Stimulated activated CD8-positive, alpha-beta memory T cell treated with anti-CD3 and anti-CD28 coated beads, Interleukin-12 subunit alpha, Interleukin-12 subunit beta, amount 100 ng/mL, for 1 hour (primary cell): ENCODE data around the gene LRRFIP1.

Source experiments
- DNase-seq: peaks from one replicate; pipeline ENCODE4 v3.0.0-alpha.2; 2020; ENCODE audit warnings: low read depth

The LRRFIP1 gene

DNA sequence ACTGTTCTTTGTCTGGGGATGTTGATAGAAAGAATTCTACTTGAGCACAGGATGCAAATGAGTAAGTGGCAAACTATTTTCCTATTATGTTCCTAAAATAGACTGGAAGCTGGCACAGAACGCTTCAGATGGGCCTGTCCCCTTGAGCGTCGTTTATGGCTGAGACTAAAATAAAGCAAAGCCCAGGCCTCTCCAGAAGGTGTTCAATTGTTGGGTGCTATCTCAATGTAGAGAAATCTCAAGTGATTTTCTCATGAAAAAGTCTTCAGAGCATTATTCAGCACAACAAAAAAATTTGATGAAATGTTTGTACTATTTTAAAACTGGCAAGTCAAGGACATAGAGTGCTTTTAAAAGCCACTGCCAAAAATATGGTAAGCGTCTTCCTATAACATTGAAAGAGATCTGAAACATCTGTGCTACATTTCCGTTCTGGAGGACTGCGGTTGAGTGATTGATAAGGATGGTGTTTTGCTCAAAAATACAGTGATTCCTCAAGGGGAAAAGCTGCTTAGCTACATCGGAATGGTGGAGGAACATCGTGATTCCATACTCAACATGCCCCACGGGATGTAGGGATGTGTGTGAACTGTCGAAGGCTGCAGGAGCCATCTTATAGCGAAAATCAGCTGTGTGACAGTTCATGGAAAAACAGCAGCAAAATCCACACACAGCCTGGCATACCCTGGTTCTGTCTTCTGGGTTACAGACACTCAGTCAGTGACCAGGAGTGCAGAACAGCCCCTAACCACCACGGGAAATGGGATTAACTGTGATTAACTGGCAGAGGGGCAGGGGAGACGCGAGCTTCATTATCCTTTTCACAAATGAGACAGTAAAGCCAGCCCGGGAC lies 10.4 kb upstream of the LRRFIP1 start:
- no peak for DNase-seq

DNA sequence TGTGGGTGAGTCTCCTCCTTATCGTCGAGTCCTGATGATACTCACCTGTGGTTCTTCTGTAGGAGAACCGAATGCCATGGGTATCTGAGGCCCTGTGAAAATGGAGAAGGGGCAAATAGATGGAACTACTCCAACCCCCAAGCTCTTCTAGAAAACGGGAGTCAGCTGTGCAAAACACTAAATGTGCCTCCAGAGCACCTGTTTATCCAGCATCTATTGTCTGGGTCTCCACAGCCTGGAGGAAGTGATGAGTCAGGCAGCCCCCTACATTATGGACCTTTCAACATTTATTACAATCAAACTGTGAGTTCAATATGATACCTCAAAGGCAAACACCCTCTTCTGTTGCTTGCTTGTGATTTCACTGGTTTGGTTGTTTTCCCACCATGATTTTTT lies 9.8 kb upstream of the LRRFIP1 start:
- DNase-seq = no peak

DNA sequence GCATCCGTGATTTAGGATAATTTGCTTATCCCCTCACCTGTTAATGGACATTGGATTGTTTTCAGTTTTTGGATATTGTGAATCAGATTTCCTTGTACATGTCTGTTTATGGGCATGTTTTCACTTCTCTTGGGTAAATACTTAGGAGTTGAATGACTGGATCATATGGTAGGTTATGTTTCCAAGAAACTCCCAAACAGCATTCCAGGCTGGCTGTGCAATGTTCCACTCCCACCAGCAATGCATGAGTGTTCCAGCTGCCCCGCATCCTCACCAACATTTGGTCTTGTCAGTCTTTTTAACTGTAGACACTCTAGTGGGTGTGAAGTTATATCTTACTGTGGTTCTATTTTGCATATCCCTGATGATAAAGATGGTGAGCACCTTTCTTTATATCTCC lies 8.9 kb upstream of the LRRFIP1 start:
- no peak for DNase-seq

DNA sequence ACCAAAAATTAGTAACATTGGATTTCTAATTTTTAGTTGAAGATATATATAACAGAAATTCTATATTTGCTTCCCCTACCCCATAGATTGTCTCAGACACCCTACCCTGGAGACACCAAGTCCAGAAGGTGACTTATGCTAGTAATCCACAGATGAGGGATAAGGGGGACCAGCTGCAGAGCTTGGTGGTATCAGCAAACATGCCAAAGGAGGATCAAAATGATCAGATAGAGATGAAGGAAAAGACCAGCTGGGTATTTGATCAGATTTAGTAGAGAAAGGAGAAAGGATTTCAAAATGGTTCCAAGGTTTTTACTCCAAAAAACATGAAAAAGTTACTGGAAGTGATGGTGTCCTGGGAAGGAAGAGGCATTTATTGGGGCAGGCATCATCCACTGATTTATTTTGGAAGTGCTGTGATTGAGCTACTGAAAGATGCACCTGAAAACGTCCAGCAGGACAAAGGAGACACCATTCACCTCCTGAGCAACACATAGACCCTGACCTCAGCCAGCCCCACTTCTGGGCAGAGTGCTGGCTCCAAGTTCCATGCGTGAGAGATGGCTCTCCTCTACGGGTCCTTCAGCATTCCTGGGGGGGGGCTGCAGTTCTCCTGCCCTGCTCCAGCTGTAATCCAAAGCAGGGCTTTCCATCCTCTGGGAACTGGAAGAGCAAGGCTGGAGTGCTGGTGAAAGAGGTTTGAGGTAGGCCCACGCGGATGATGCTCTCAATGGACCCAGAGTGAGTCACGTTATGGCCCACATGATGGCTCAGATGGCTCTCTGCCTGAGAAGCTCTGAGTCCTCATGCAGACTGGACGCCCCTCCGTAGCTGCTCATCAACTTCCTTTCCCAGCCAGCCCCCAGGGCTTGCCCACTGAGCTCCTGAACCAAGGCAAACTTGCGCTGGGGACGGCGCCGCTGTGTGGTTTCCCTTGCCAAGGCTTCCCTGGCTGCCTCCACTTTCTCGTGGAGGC lies 3.7 kb upstream of the LRRFIP1 start:
- no peak for DNase-seq

DNA sequence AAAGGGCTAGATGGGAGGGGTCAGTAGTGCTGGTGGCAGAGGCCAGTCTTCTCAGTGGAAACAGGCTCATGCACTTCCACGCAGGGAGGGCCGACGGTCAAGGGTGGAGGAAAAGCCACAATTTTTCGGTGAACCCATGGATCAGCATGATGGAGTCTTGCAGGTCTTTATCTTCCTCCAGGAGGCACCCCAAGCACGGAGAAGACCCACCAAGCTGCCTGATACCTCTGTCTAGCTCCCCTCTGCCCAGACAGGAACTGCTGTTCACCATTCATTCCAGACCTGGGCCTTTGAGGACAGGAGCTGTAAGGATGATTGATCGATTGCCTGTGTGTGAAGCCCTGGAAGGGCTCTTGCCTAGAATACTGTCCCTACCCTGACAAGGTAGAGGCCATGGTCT lies 2.8 kb upstream of the LRRFIP1 start:
- DNase-seq = no peak

DNA sequence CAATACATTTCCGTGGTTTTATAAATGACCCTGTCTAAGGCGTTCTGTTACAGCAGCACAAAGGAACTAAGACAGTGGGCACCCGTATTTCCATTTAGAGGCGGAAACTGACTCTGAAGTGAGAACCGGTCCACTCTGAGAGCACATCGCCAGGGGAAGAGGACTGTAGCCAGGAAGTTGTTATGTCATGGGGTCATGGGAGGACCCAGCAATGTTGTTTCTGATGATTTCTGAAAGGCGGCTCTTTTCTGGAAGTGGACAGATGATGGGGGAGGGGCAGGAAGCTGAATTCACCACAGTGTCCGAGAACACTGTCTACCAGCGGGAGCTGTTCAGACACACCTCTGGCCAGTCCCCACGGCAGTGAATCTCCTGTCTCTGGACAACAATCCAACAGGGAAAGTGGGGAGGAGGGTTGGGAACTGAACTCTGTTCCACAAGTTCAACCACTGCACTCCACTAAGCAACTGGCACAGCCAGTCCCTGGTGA lies 2.1 kb upstream of the LRRFIP1 start:
- DNase-seq = no peak

DNA sequence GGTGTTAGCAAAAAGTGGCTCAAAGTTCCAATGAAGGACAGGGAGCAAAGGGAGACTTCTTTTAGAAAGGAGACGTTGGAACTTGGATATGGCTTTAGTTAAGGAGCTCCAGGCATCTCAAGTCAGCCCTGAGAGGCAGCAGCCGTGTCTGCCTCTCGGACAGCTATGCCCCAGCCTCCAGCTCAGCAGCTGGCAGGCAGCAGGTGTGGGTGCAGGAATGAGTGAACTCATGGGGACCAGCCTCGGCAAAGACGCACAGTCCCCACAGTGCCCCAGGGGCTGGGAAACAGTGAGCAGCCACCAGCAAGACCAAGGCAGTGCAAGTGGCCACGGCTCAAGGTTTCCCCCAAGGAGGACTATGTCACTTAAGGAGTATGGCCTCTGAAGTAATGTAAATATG lies 1.6 kb upstream of the LRRFIP1 start:
- DNase-seq = no peak

DNA sequence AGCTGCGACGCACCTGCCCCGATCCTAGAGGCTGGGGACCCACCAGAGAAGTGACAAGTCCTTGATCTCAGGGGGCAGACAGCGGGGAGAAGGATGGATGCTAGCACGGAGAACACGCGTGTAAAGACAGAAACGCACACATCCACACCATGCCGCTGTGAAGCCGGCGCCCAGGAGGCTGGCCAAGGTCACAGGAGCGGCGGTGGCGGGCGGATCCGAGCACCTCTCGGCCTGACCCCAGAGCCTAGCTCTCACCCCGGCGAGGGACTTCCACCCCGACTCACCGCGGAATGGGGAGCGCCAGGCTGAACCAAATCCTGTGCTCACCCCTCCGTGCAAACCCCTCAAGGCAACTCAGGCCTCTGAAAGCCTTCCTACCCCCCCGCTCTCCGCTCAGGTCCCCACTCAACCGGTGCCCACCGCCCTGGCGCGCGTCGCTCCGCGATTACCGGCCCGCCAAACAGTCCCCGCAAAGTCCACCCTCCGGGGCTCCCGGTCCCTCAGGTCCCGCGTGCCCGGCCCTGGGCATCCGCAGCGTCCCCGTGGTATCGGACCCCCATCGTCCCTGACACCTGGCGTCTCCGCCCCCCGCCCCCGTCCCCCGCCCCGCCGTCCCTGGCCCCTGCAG lies 460 bp upstream of the LRRFIP1 start:
- DNase-seq = no peak

DNA sequence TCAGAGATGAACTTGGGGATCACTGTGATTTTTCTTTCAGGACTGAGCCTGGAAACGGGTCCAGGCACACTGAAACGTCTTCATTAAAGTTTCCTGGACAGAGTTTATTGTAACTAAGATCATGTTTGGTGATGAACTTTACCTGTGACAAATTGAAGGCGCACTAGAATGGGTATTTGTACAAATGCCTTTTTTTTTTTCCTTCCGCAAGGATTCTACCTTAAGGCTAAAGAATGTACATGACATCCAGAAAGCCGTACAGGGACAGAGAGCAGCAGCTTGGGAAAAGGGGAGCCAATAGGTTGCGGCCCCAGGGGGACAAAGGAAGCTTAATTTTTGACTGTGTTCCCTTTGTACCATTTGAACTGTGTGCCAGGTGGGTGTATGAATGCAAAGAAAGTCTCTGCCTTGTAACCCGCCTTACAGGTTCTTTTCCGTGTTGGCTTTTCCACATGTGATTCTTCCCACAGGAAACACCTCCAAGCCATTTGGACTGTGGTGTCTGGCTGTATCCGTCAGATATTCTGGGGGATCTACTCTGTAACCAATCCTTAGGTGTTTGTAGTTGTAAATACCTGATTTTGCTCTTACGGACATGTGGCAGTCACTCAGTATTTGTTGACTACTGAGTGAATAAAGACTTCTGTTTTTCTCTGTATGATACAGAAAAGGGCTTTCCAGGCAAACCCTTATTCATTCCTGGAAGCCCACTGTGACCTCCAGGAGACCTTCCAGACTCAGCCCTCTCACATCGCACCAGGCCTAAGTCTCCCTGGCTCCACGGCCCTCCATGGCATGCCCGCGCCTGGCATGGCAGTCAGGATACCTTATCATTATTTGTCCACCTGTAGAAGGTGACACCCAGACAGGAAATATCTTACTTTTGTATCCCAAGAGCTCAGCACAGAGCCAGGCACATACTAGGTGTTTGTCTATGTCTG lies 1.1 kb downstream of the LRRFIP1 start:
- no peak for DNase-seq

DNA sequence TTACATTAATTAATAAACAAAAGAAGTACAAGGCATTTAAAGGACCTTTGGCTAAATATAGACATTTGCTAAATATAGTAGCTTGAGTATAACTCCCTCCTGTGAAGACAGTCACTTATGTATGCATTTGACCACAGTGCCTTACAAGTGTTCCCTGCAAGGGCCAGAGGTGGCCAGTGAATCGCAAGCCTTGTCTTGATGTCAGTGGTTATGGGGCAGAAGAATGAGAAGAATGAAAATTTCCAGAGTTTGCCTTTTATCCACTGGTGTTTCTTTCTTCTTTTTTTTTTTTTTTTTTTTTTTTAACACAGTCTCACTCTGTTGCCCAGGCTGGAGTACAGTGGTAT lies 1.8 kb downstream of the LRRFIP1 start:
- no peak for DNase-seq

DNA sequence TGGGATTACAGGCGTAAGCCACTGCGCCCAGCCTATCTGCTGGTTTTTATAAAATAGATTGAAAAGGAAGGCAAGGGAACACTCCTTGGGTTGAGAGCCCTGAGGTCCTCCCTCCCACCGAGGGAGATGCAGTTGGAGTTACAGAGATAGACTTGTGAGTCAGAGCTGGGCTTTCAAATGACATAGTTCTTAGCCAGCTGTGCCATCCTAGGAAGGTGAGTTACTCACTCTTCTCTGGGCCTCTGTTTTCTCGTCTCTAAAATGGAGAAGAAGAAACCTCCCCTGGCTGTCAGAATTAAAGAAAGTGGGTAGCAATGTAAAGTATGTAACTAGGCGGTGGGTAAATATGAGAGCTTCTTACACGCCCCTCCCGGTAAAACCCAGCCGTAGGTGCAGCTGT lies 2.4 kb downstream of the LRRFIP1 start:
- no peak for DNase-seq

DNA sequence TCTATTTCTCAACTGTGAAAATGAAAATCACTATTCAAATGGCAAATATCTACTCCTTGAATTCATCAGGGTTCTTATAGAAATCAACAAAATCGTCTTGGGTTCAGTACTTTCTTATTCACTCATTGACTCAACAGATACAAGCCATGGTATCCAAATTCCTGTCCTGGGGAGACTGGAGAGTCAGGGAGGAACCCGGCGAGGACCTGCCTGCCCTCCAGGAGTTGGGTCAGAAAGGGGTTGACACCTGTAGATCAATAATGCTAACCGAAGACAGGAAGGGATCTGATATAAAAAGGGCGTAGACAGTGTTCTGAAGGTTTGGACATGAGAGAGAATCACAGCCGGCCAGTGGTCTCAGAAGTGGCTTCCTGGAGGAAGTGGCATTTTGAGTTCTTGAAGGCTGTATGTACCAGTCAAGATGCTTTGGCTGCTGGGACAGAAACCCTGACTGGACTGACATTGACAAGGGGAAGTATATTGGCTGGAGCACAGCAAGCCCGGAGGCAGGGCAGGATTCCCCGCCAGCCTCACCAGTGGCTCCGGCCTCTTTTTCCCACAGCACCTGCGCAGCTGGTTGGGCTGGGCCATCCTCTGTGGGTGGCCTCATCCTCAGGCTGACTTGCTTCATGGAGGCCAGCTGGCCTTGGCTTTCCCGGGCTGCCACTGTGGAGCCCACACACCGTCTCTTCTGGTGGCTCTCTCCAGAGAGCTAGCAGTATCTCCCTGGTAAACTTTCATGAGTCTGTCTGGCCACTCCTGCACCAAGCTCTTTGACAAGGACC lies 3.0 kb downstream of the LRRFIP1 start:
- no peak for DNase-seq

DNA sequence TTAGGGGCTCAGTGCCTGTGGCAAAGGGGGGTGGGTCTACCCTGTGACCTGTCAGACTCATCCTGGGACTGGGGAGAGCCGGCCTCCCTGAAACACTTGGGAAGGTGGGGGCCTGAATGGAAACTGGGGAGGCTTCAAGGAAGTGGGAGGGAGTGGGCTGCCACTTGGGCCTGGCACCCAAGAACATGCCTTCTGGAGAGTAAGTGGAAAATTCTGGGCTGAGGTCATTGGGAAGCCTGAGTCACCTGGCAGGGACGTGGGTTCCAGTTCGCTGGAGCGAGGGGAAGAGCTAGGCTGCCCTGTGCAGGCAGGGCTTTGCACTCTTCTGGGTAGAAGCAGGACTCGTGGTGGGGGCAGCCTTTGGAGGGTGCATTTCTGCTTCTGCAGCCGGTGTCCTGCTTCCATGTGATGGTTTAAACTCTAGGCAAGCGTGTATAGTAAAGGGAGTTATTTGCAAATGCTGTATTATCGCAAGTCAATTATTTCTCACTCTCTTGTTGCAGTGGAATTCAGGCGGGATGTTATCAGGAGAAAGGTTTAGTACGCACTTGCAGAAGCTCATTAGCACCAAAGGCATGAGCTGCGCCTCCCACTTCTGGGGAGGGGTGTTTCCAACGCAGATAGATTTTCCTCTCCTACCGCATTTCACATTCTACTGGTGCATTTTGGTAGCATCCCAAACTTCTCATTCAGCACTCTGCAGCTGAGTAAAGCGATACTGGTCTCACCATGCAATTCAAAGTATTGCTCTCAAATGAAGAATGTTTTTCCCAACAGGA lies 3.8 kb downstream of the LRRFIP1 start:
- DNase-seq = no peak

DNA sequence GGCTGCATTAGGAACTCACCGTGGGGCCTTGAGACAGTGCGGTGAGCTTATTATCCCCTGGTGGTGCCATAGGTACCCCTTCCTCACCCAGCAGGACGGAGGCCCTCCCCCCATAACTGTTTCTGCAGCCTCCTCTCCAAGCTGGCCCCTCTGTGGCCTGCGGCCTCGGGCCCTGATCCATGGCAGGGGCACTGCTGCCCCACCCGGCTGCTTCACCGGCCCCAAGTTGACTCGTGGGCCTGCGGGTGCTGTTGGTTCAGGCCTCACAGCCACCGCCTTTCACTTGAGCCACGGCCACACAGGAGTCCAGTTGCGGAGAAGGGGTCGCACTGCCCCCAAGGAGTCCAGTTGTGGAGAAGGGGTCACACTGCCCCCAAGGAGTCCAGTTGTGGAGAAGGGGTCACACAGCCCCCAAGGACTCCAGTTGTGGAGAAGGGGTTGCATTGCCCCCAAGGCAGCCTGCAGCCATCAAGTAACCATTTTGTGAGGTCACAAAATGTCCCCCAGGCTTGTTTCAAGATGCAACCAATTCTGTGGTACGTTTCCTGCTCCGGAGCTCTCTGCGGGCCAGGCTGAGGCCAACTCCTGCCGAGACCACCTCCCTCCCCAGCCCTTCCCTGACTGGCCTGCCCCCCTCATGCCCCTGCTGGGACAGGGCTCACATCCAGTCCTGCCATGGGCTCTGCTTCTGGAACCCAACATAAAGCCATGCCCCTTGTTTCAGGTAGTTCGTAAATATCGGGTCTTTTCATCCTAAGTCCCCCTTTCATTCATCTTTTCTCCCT lies 4.6 kb downstream of the LRRFIP1 start:
- no peak for DNase-seq

DNA sequence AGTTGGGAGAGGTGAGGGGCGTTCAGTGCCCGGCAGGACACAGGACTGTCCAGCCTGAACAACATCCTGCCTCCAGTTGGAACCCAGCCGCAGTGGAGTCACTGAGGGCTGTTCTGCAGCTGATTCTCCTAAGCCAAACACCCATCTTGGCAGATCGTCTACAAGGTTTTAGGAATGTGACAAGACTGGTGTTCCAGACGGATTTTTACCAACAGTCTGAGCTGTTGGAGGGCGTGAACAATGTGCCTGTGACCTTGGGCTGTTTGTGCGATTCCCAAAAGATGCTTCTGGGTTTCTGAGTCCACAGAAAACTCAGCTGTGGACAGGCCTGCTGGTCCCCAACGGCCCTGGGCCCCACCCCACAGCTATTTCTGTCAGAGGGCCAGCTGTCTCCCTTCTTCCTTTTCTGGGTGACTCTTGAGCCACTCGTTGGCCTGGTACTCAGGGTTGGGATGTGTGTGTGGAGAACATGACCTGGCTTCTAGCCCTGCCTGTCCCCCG lies 5.7 kb downstream of the LRRFIP1 start:
- no peak for DNase-seq

DNA sequence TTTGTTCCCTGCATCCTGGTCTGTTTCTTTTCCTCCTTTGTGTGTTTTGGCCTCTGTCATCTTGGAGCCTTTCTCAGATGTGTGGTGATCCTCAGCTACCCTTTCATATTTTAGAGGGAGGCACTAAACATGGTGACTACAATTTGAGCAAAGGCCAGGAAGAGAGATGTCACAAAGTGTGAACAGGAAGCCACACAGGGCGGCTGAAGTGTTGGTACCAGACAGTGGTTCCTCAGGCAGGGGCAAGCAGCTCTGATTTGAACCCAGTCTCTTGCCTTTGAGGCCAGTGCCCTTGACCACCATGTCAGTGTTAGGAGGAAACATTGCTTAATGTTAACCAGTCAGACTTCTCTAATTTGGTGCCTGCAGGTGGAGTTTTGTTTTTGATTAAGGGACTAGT lies 9.2 kb downstream of the LRRFIP1 start:
- DNase-seq = no peak

DNA sequence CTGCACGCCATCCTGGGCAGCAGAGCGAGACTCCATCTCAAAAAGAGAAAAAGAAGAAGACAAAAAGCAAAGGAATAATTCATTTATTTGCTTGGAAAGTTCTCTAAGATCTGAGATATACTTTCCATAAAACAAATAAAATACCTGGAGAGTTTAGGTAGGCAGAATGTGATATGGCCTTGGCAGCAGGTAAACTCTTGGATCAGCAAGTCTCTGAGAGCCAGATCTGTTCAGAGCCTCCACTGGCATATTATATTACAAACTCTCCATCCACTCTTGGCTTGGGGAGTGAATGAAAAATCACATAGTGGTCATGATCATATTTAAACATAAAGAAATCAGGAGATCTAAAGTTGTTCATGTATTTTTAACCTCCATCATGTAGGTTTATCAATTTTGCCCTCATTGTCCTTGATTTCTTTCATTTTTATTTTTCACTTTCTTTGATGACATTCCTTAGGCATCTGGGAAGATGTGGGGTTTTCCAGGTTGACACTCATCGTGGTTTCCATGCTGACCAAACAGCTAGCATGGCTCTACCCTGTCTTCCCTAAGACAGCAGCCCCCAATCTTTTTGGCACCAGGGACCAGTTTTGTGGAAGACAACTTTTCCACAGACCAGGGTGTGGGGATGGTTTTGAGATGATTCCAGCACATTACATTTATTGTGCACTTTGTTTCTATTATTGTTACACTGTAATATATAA lies 10.2 kb downstream of the LRRFIP1 start:
- DNase-seq = no peak

DNA sequence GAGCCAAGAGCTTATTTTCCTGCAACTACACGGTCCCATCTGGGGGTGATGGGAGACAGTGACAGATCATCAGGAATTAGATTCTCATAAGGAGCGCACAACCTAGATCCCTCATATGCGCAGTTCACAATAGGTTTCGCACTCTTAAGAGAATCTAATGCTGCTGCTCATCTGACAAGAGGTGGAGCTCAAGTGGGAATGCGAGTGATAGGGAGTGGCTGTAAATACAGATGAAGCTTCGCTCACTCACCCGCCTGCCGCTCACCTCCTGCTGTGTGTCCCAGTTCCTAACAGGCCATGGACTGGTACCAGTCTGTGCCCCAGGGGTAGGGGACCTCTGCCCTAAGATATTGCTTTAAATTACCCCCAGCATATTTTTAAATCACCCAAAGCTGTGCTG lies 10.8 kb downstream of the LRRFIP1 start:
- no peak for DNase-seq
